IPS DF 4.7 (cell line): Measurements from ENCODE around the gene SH3D19.

Experiments used
- DNase-seq: peaks from one replicate; pipeline ENCODE4 v3.0.0-alpha.2; 2013; ENCODE audit warnings: low spot score; ENCODE audit errors: extremely low read depth

Gene SH3D19

DNA sequence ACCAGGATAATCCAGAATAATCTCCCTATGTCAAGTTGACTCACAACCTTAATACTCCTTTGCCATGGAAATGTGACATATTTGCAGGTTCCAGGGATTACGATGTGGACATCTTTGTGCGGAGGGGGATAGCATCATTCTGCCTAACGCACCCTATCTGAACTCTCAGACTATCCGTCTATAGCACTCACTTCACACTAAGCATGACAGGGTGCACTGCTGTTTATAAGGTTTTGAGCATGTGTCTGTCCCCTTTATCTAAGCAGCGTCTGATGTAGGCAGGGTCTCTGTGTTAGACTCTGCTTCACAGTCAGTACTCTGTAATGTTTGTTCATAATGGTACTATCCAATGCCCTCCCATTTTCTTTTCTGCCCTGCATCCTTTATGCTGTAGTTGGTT, 91.8 kb downstream of the SH3D19 start:
- no peak for DNase-seq

DNA sequence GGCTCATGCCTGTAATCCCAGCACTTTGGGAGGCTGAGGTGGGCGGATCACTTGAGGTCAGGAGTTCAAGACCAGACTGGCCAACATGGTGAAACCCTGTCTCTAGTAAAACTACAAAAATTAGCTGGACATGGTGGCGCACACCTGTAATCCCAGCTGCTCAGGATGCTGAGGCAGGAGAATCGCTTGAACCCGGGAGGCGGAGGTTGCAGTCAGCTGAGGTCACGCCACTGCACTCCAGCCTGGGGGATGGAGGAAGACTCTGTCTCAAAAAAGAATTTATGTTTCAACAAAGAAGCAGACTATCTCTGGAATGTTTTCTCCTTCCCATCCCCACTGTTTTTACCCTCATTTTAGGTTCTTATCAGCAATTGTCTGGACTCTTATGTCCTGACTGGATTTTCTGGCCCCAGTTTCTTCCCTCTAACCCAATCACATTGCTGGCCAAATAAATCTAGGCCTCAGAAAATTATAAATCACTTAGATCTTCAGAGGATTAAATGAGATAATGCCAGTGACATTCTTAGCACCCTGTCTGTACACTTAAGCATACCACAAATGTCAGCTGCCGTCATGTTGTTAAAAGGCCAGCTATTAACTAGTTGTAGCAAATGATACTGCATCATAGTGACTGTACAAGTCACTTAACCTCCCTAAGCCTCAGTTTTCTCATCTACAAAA, 93.3 kb downstream of the SH3D19 start:
- no peak for DNase-seq

DNA sequence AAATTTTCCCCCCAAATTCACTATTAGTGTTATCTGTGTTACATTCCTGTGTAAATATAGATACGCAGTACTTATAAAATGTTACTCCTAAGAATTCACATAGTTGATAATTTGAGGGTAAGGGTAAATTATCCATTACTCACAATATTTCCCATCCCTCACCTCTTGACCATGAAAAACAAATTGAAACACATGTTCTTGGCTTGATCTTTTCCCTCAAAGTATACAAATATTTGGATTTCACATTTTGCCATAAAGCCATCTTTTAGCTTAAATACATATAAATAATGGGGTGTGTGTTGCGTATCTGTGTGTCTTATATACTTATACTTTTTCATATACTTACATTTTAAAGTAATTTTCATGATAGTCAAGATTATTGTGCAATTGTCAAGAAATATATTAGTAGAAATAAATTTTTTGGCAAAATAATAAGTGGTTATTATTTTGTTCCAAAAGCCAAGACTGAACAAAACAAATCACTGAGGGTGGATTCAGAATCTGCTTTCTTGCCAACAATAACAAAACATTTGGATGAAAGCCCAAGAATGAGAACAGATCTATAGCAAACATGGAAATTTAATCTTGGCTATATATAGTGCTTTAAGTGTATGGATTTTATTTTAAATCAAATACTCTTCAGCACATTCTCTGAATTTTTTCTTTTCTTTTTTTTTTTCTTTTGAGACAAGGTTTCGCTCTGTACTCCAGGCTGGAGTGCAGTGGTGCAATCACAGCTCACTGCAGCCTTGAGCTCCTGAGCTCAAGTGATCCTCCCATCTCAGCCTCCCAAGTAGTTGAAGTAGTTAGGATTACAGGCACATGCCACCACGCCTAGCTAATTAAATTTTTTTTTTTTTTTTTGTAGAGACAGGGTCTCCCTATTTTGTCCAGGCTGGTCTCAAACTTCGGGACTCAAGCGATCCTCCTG, 97.0 kb downstream of the SH3D19 start:
- no peak for DNase-seq

DNA sequence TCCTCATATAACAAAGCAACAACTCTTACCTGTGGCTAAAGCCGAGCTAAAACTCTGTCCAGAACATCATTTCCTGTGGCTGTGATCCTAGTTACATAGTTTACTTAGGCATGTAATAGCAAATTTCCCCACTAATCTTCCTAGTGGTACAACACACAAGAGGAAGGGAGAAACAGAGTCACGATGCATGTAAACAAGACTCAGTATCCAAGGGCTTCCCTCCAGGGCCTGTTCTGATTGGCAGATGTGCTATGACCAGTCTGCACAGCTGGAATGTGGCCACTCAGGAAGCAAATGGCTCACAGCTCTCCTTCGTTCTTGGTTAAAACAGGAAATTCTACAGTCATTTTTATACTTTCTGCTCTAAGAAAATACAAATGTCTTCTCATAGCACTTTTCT, 97.7 kb downstream of the SH3D19 start:
- no peak for DNase-seq

DNA sequence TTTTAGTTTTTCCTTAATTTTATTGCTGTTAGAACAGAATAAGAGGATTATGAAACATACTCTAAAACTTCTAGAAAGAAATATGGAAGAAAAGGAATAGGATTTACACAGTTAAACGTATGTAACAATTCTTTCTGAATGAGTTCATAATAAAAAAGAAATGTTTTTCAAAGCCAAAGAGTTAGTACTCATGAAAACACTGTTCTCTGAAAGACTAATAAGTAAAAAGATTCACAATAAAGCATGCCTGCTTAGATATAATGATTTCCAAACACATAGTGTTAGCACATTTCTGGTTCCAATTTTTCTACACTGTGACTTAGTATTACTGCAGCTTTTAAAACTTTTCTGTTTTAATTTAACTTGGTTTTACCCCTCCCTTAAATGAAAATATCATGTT, 98.2 kb downstream of the SH3D19 start:
- no peak for DNase-seq

DNA sequence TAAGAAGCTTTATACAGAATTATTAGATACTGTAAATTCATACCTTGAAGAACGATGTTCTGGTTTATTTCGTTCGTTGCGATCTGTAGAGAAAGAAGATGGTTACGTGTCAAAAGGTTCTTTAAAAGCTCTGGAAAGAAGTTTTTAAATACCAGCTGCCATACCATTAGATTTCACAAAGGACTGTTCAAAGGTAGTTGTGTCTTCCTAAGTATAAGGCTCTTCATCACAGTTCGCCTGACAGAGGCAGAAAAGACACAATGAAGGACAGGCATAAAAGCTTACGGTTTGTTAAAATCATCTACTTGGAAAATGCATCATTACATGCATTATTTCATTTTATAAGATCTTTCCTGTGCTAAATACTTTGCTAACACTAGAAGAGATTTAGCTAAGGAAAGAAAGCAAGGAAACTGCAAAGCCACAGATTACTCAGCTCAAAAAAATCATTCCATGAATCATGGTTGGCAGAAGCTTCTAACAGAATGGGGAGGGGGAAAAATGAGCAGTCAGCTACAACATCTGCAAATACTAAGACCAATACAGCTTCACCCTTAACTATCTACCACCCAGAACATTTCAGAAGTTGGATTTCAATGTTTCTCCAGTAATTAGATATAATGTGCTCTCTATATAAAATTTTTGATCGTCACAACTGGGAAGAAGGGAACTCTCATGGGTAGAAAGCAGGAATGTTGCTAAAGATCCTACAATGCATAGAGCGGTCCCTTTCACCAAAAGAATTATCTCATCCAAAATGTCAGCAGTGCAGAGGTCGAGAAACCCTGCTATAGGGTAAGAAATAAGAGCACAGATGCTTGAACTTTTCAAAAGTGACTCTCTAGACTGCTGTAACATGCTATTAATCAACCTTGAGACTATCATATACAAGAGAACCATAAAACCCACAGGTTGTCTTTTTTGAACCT, 99.1 kb downstream of the SH3D19 start:
- DNase-seq: no peak

DNA sequence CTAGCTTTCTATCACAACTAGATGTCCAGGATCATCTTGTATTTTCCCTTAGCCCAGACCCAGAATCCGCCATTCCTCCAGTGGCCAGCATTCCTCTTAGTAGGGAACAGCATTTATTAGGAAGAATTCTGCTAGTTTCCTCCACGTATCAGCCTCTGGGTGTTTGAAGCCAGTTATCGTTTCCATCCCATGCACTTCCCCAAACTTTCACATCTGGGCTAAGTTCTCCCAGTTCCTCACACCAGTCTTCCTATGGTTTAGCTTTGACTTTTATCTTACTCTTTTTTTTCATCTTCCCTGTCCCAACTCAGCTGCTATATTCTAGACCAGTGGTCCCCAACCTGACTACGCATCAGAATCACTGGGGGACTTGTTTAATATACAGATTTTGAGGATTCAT, 101.9 kb downstream of the SH3D19 start:
- no peak for DNase-seq

DNA sequence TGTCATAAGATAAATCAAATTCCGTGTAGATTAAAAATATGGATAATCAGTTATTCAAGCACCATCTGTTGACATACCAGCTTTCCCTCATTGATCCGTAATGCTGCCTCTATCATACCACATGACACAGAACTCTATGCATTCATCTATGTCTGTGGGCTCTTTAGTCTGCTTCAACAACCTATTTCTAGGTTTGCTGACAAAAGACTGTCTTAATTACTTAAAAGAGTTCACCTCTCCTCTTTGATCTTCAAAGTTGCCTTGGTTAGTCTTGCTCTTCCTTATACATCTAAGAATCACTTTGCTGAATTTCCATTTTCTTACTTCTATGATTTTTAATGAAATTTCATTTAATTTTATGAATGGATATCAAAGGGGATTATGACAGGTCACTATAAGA, 105.5 kb downstream of the SH3D19 start:
- DNase-seq: no peak

DNA sequence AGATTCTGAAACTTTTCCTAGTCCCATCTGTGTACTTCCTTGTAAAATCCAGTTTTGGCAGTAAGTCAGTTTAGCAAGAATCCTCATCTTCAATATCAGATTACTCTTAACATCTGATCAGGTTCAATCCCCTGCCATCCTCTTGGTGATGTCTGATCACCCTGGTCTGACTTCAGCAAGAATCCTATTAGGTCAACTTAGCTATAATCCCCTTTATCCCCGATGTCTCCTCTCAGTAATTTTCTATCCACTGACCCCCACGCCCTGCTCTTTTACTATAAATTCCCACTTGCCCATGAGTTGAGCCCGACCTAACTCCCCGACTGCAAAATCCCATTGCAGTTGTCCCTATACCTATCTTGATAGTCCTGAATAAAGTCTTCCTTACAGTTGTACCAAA, 106.3 kb downstream of the SH3D19 start:
- DNase-seq: no peak

DNA sequence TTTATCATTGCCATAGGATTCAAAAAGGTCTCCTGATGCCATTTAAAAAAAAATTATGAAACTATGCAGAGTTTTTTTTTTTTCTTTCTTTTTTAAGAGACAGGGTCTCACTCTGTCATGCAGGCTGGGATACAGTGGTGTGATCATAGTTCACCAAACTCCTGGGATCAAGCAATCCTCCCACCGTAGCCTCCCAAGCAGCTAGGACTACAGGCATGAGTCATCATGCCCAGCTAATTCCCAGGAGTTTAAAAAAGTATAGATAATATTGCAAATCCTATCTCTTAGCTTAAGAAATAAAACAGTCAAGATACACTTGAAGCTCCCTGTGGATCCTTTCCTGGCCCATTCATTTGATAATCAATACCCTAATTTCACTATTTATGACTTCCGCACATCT, 107.1 kb downstream of the SH3D19 start:
- DNase-seq: no peak

DNA sequence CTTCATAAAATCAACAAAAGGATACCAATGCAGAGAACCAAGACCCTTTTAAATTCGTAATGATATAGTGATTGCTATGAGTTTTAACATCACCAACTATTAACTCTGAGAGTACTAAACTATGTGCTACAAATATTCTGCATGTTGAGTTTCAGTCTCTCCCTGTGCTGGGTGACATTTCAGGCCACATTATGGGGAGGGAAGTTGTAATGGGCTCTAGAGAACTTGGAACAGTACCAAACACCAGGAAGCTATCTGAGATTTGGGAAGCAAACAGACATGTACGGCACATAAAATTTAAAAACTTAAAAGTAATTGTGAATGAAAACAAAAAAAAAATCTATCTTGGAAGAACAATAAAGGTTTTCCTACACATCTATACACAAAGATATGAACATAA, 108.1 kb downstream of the SH3D19 start:
- DNase-seq: no peak

DNA sequence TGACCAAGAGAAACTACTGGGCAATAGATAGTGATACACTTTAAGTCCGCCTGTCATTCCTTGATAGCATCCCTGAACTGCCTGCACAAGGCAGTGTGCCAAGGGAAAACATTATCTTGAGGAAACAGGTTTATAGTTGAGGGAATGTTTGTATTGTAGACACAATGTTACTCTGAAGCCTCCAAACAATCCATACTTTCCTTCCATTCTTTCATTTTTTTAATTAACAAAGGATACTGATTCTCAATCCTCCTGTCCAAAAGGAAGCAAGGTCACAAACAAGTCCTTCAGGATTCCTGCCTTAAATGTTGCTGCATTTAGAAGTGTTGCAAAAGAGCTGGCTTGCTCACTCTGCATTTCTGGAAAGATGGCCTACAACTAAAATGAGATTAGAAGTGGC, 110.1 kb downstream of the SH3D19 start:
- no peak for DNase-seq

DNA sequence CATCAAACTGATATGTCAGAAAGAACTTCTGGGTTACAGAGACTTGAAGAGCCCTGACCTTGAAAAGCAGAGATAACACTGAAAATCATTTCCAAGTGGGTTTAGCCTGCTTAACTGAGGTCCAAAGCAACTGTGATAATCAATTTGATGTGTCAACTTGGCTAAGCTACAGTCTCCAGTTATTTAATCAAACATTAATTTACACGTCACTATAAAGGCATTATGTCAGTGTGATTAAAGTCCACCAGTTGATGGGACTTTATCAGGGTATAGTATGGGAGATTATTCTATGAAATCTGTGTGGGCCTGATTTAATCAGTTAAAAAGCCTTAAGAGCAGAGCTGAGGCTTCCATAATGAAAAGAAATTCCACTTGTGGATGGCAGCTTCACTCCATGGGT, 117.5 kb downstream of the SH3D19 start:
- no peak for DNase-seq

DNA sequence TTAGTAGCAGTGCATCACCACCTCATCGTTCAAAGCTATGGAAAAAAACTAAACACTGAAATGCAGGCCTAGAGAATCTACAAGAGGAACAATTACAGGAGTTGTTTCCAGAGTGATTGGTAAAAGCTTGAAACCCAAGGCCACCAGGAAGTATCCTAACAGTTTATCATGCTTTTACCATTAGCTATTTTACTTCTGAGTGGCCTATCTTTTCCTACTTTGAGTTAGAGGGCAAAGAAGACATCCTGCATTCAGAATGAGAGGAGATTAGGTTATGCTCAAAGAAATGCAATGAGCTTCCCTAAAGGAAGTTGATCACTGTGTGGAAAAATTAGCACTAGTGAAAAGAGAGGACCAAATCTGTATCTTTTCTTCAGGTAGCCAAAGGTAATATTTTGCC, 118.2 kb downstream of the SH3D19 start:
- no peak for DNase-seq

DNA sequence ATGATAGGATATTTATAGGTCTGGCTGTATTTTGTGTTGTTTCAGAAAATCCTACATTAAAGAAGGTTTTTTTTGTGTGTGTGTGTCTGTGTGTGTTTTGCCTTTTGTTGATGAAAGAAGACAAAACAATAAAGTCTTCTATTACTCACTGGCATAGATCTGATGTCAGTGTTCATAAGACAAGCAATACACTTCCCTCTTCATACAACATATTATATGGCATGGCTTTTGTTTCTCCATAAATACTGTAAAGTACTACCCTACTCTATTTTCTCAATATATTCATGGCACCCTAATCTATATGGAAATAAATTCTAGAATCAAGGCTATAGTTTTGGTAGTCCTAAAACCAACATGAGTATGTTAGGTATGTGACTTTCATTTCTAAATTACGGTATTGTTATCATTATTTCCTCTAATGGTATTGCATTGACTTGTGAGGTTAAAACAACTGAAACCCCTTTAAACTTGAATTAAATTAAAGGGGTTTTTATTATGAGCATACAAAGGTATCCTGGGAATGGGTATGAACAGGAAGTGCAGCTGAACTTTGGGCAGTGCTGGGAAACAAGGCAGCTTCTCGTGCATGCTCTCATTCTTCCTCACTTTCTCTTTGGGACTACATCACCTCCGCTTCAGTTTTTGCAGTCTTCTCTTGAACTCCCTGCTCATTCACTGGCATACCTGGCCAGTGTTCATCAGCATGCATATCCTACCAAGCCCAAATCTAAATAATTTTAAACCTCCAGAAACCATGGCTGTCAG, 119.0 kb downstream of the SH3D19 start:
- DNase-seq: no peak

DNA sequence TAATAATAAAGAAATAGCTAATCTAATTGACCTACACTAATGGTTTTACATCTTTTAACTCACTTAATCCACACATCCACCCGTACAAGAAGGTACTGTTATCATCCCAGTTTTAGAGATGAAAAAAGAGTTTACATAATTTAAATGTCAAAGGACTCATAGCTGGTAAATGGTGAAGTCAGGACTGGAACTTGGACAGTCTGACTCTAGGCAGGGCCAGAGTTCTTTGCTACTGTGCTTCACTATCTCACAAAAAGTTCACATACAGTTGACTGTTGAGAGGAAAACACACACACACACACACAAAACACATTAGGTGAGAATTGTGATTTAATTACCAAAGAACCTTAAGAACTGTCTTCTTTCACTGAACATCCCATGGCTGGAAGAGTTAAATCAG, 119.7 kb downstream of the SH3D19 start:
- no peak for DNase-seq

DNA sequence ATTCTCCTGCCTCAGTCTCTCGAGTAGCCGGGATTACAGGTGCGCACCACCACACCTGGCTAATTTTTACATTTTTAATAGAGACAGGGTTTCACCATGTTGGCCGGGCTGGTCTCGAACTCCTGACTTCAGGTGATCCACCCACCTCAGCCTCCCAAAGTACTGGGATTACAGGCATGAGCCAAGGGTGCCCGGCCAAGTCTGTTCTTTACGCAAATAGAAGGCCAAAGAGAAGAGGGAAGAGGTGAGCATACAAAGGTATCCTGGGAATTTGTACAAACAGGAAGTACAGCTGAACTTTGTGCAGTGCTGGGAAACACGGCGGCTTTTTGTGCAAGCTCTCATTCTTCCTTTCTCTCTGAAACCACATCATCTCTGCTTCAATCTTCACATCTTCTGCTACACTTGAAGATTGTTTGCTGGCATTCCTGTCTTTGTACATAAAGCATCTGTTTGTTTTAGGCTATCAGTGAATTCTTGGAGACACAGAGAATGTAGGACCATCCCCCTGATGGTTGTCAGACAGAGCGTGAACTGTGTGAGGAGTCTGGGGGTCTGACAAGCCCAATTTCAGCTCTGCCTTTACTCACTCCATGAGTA, 120.4 kb downstream of the SH3D19 start:
- DNase-seq: no peak

DNA sequence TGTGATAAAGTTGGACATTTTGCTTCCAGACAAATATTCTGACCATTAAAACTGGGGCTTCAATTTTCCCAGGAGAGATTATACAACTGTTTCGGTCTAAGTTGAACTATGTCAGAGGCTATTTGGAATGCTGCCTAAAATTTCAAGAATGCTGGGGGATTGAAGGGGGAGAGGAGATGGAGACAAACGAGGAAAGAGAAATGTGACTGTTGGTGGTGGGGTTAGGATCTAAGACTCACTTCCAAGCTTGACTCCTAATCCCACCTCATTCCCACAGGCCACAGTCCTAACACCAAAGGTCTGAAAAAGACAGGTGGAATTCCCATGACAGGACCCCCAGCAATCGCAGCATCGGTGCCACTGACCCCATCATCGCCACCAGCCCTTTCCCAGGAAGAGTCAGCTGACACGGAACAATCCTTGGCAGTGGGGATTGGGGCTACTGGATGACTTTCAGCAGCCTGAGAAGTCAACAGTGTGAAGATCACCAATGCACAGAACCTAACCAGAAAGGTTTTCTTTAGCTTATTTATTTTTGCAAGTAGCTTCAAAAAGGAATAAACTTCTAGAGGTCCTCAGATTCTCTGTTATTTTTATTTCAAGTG, 122.5 kb downstream of the SH3D19 start:
- DNase-seq: no peak

DNA sequence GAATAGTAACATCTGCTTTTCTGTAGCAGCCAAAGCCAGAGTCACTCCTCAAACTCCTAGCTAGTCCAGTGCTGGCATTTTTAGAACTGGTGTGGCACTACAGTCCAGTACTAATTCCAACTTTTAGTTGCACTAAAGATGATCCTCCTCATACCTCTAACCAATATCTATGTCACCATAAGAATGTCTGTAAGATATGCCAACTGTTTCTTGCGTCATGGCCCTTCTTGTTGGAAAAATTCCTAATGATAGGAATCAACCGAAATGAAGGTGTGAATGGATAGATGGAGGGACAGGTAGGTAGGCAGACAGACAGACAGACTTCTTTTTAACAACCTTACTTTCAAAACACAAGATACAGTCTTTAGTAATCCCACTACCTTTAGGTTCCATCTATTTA, 123.0 kb downstream of the SH3D19 start:
- no peak for DNase-seq
